SK-N-MC (cell line): ENCODE data around the gene BYSL.

Experiments
- EZH2 ChIP-seq: fragments of 200-600 bp; sonication (generic); IDR thresholded peaks from one replicate; pipeline ENCODE4 v1.6.1; 2017; ENCODE audit warnings: antibody characterized with exemption
- POLR2AphosphoS5 ChIP-seq: IDR thresholded peaks from 2 replicates; pipeline ENCODE4 v1.6.1; 2012; ENCODE audit warnings: mild to moderate bottlenecking, low read depth, low read length, borderline replicate concordance

- TF ChIP-seq POLR2AphosphoS5 (no peak), EZH2 (no peak)
Observed at GRCh38 chr6:41894366-41895299, 26.7 kb upstream of the BYSL start.
